Dedifferentiated amniotic fluid mesenchymal stem cell (primary cell): ENCODE data around the gene PLCH2.
A peak's percentile ranks its signal among the peaks of the same experiment; 100 is the strongest.

Experiments
- DNase-seq: peaks from one replicate; pipeline ENCODE4 v3.0.0-alpha.2; 2016; ENCODE audit errors: extremely low spot score

PLCH2 gene

GRCh38 chr1:2513939-2514652 is 38.0 kb downstream of the PLCH2 start:
- no peak for DNase-seq

GRCh38 chr1:2514863-2515762 is 39.0 kb downstream of the PLCH2 start:
- no peak for DNase-seq

- DNase-seq, result no peak
Measured at GRCh38 chr1:2515763-2516080, 39.6 kb downstream of the PLCH2 start.

- DNase-seq, result no peak
Measured at GRCh38 chr1:2516124-2516523, 40.0 kb downstream of the PLCH2 start.

- no peak for DNase-seq
Measured at GRCh38 chr1:2516946-2517345, 40.9 kb downstream of the PLCH2 start.

- no peak for DNase-seq
Measured at GRCh38 chr1:2517966-2518365, 41.9 kb downstream of the PLCH2 start.

GRCh38 chr1:2518528-2518927 is 42.4 kb downstream of the PLCH2 start:
- no peak for DNase-seq

GRCh38 chr1:2519029-2519685 is 43.1 kb downstream of the PLCH2 start:
- no peak for DNase-seq

GRCh38 chr1:2519729-2520128 is 43.6 kb downstream of the PLCH2 start:
- no peak for DNase-seq

GRCh38 chr1:2520206-2520605 is 44.1 kb downstream of the PLCH2 start:
- no peak for DNase-seq

- no peak for DNase-seq
Measured at GRCh38 chr1:2520806-2521205, 44.7 kb downstream of the PLCH2 start.

- DNase-seq, result no peak
Measured at GRCh38 chr1:2522230-2522629, 46.1 kb downstream of the PLCH2 start.

GRCh38 chr1:2523191-2523890 is 47.3 kb downstream of the PLCH2 start:
- DNase-seq, result no peak

- no peak for DNase-seq
Measured at GRCh38 chr1:2523891-2524609, 48.0 kb downstream of the PLCH2 start.

- no peak for DNase-seq
Measured at GRCh38 chr1:2525572-2525919, 49.5 kb downstream of the PLCH2 start.

GRCh38 chr1:2525920-2526823 is 50.1 kb downstream of the PLCH2 start, which contains the start of gene PANK4:
Gene PANK4 (minus strand): TSS chr1:2526596. CDS start chr1:2526587, 9 bp downstream.
- peak; percentile 90 for DNase-seq

- DNase-seq, result peak; percentile 21
Measured at GRCh38 chr1:2526824-2527555, 50.9 kb downstream of the PLCH2 start.

- no peak for DNase-seq
Measured at GRCh38 chr1:2527556-2527860, 51.4 kb downstream of the PLCH2 start.

GRCh38 chr1:2528016-2528415 is 51.9 kb downstream of the PLCH2 start:
- DNase-seq, result no peak

- DNase-seq, result no peak
Measured at GRCh38 chr1:2528611-2528965, 52.5 kb downstream of the PLCH2 start.
